ENCODE measurements around the gene FAM3C. TPM values are rescaled to one million over a fixed set of nuclear protein-coding genes. Genes with fewer than 3 reads are reported as not detected.

FAM3C gene
- total and polyA plus RNA-seq, 2 experiments from 2014 or later, result 33.9 to 60.3 TPM

- Histone ChIP-seq H3F3A (replicated peaks; ENCODE audit: low read depth) (no peaks in the 10 kb centered on the region), H2AFZ (no peak overlapping the region), H3K27ac (ENCODE audit: low read depth) (no peak overlapping the region), H3K9me2 (ENCODE audit: insufficient read depth) (no peaks in the 10 kb centered on the region), H3K36me3 (ENCODE audit: insufficient read depth) (no peaks in the 10 kb centered on the region), H3K4me3 (peak overlapping the region; percentile 84), H4K20me1 (replicated peaks; ENCODE audit: insufficient read depth) (no peaks in the 10 kb centered on the region), H3K4me1 (ENCODE audit: insufficient read depth) (peaks cover 14% of the 10 kb centered on the region; the same call in 1 of the 2 replicates), H3K4me2 (peak overlapping the region; percentile 97), H3K79me2 (replicated peaks; ENCODE audit: insufficient read depth) (no peaks in the 10 kb centered on the region), H3K27me3 (ENCODE audit: insufficient read depth) (peaks cover 52% of the 10 kb centered on the region)
- Mint-ChIP-seq H3K27ac (no peak overlapping the region), H3K27me3 (ENCODE audit: insufficient read depth, low read depth, poor library complexity) (peaks cover 29% of the 10 kb centered on the region), H3K4me1 (peaks cover 9% of the 10 kb centered on the region), H3K9me3 (no peaks in the 10 kb centered on the region; the same call in 2 of the 3 replicates), H3K36me3 (ENCODE audit: low read depth) (no peaks in the 10 kb centered on the region), H3K4me3 (peak overlapping the region; percentile 38; the same call in 1 of the 3 replicates)
- no peak for TF ChIP-seq REST (IDR thresholded peaks at IDR 0.05; ENCODE audit: unreplicated experiment)
- TF ChIP-seq ZNF114 (CRISPR knock-in tag; IDR thresholded peaks at IDR 0.05), result no peak
- TF ChIP-seq POLR2AphosphoS5 (IDR thresholded peaks at IDR 0.05; ENCODE audit: low read depth), result no peak
- TF ChIP-seq ZNF462 (CRISPR knock-in tag; IDR thresholded peaks at IDR 0.05), result no peak
- no peak for DNase-seq (ENCODE audit: low spot score)
- no peak for ATAC-seq
These were observed 65.1 kb downstream of the FAM3C start for GRCh38 chr7:121331048-121331447.

Measured in GM23338 (cell line).